Loucy (cell line): ENCODE measurements around the gene PDE9A.

Experiments
- H2AFZ ChIP-seq: fragments of 200-600 bp; sonication (generic); 2 replicates; pipeline ENCODE4 v1.6.0; 2016; ENCODE audit warnings: antibody characterized with exemption, mild to moderate bottlenecking, low read length, moderate library complexity
- H3F3A ChIP-seq: fragments of 200-600 bp; 2 replicates; pipeline ENCODE4 v1.6.0; 2016; ENCODE audit warnings: antibody characterized with exemption, low read depth, mild to moderate bottlenecking
- H3K27me3 ChIP-seq: fragments of 200-600 bp; sonication (generic); 2 replicates; pipeline ENCODE4 v1.6.1; 2014; ENCODE audit warnings: low read length, mild to moderate bottlenecking; ENCODE audit not compliant: insufficient read depth, poor library complexity, severe bottlenecking
- H3K36me3 ChIP-seq: fragments of 200-600 bp; sonication (generic); 2 replicates; pipeline ENCODE4 v1.6.1; 2016; ENCODE audit warnings: low read length; ENCODE audit not compliant: insufficient read depth
- H3K4me1 ChIP-seq: fragments of 200-600 bp; sonication (generic); 2 replicates; pipeline ENCODE4 v1.5.1; 2014; ENCODE audit warnings: low read length, mild to moderate bottlenecking; ENCODE audit not compliant: insufficient read depth, poor library complexity, severe bottlenecking
- H3K4me2 ChIP-seq: fragments of 200-600 bp; sonication (generic); 2 replicates; pipeline ENCODE4 v1.6.0; 2014; ENCODE audit warnings: antibody characterized with exemption, low read length, low read depth, mild to moderate bottlenecking; ENCODE audit not compliant: poor library complexity, severe bottlenecking
- H3K4me3 ChIP-seq: fragments of 200-600 bp; sonication (generic); 2 replicates; pipeline ENCODE4 v1.5.1; 2014; ENCODE audit warnings: low read length, mild to moderate bottlenecking, mixed read lengths; ENCODE audit not compliant: poor library complexity, severe bottlenecking
- H3K79me2 ChIP-seq: fragments of 200-600 bp; sonication (generic); 2 replicates; pipeline ENCODE4 v1.6.1; 2014; ENCODE audit warnings: low read length; ENCODE audit not compliant: insufficient read depth
- H3K9ac ChIP-seq: fragments of 200-600 bp; sonication (generic); 2 replicates; pipeline ENCODE4 v1.6.0; 2014; ENCODE audit warnings: mild to moderate bottlenecking, low read depth, low read length, moderate library complexity; ENCODE audit not compliant: poor library complexity, severe bottlenecking
- H3K9me2 ChIP-seq: fragments of 200-600 bp; sonication (generic); replicated peaks from 2 replicates; pipeline ENCODE4 v1.6.1; 2016; ENCODE audit warnings: low read depth, low read length, mixed read lengths
- H3K9me3 ChIP-seq: fragments of 200-600 bp; sonication (generic); 2 replicates; pipeline ENCODE4 v1.6.1; 2014; ENCODE audit warnings: mild to moderate bottlenecking, antibody characterized with exemption, low read length, low read depth; ENCODE audit not compliant: insufficient read depth
- H4K20me1 ChIP-seq: fragments of 200-600 bp; sonication (generic); 2 replicates; pipeline ENCODE4 v1.6.0; 2014; ENCODE audit warnings: antibody characterized with exemption, low read length, mild to moderate bottlenecking; ENCODE audit not compliant: insufficient read depth, poor library complexity, severe bottlenecking
- EZH2phosphoT487 ChIP-seq: fragments of 200-600 bp; IDR thresholded peaks from 2 replicates; pipeline ENCODE4 v1.6.1; 2018; ENCODE audit warnings: antibody characterized with exemption, mild to moderate bottlenecking, moderate library complexity, borderline replicate concordance
- TF ChIP-seq, protein P1 (sequence below): fragments of 200-600 bp; sonication (generic); conservative IDR thresholded peaks from 2 replicates; pipeline ENCODE4 v1.5.1; 2014; ENCODE audit warnings: mild to moderate bottlenecking, antibody characterized with exemption, low read length

PDE9A gene

GRCh38 chr21:42688226-42688840 is 34.9 kb downstream of the PDE9A start:
- TF ChIP-seq EZH2phosphoT487, result no peak
- TF ChIP-seq, protein P1, sequence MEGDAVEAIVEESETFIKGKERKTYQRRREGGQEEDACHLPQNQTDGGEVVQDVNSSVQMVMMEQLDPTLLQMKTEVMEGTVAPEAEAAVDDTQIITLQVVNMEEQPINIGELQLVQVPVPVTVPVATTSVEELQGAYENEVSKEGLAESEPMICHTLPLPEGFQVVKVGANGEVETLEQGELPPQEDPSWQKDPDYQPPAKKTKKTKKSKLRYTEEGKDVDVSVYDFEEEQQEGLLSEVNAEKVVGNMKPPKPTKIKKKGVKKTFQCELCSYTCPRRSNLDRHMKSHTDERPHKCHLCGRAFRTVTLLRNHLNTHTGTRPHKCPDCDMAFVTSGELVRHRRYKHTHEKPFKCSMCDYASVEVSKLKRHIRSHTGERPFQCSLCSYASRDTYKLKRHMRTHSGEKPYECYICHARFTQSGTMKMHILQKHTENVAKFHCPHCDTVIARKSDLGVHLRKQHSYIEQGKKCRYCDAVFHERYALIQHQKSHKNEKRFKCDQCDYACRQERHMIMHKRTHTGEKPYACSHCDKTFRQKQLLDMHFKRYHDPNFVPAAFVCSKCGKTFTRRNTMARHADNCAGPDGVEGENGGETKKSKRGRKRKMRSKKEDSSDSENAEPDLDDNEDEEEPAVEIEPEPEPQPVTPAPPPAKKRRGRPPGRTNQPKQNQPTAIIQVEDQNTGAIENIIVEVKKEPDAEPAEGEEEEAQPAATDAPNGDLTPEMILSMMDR, result no peak
- no peaks in the 10 kb centered on the region for H3K9me3 ChIP-seq
- H3K9ac ChIP-seq, result no peak overlapping the region
- peaks cover 17% of the 10 kb centered on the region for H3K4me1 ChIP-seq
- no peak overlapping the region for H3K4me3 ChIP-seq
- no peaks in the 10 kb centered on the region for H3K36me3 ChIP-seq
- no peaks in the 10 kb centered on the region for H3K79me2 ChIP-seq
- H4K20me1 ChIP-seq, result no peaks in the 10 kb centered on the region
- no peaks in the 10 kb centered on the region for H3K27me3 ChIP-seq
- no peak overlapping the region for H2AFZ ChIP-seq
- H3F3A ChIP-seq, result no peaks in the 10 kb centered on the region
- no peak overlapping the region for H3K4me2 ChIP-seq
- no peaks in the 10 kb centered on the region for H3K9me2 ChIP-seq

DNA sequence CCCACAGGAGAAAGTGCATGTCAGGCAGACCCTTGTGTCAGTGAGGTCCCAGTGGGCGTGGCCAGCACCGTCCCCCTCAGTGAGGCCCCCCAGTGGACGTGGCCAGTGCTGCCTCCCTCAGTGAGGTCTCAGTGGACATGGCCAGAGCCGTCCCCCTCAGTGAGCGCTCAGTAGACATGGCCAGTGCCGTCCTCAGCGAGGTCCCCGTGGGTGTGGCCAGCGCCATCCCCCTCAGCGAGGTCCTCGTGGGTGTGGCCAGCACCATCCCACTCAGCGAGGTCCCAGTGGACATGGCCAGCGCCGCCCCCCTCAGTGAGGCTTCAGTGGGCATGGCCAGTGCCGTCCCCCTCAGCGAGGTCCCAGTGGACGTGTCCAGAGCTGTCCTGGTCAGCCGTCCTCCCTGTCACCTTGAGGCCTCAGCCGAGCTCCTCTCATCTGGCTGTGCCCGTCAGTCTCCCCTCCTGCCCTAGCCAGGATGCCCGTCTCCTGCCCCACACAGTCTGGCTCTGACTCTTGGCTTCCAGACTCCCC is 35.5 kb downstream of the PDE9A start:
- Histone ChIP-seq H3K4me2 (no peak overlapping the region), H3K9me2 (no peaks in the 10 kb centered on the region), H3K4me1 (peaks cover 11% of the 10 kb centered on the region), H2AFZ (no peak overlapping the region), H3K36me3 (no peaks in the 10 kb centered on the region), H3K27me3 (no peaks in the 10 kb centered on the region), H3K4me3 (no peak overlapping the region), H3F3A (no peaks in the 10 kb centered on the region), H3K9ac (no peak overlapping the region), H3K79me2 (no peaks in the 10 kb centered on the region), H4K20me1 (no peaks in the 10 kb centered on the region), H3K9me3 (no peaks in the 10 kb centered on the region)
- TF ChIP-seq, protein P1, result peak; percentile 49
- no peak for TF ChIP-seq EZH2phosphoT487

GRCh38 chr21:42690586-42690985 is 37.2 kb downstream of the PDE9A start:
- no peak overlapping the region for H3K4me3 ChIP-seq
- no peaks in the 10 kb centered on the region for H3K9me2 ChIP-seq
- TF ChIP-seq EZH2phosphoT487, result no peak
- TF ChIP-seq, protein P1, result no peak
- no peaks in the 10 kb centered on the region for H3K27me3 ChIP-seq
- no peak overlapping the region for H2AFZ ChIP-seq
- H3K9me3 ChIP-seq, result no peaks in the 10 kb centered on the region
- no peaks in the 10 kb centered on the region for H3F3A ChIP-seq
- H3K79me2 ChIP-seq, result no peaks in the 10 kb centered on the region
- no peak overlapping the region for H3K4me2 ChIP-seq
- H4K20me1 ChIP-seq, result no peaks in the 10 kb centered on the region
- no peaks in the 10 kb centered on the region for H3K4me1 ChIP-seq
- no peaks in the 10 kb centered on the region for H3K36me3 ChIP-seq
- H3K9ac ChIP-seq, result no peak overlapping the region
